NCI-H146 (cell line): ENCODE data around the gene PCDHA4.

Source experiments
- DNase-seq: peaks from one replicate; lab custom pipeline; 2025; lab: John Stamatoyannopoulos, UW

Gene PCDHA4

DNA sequence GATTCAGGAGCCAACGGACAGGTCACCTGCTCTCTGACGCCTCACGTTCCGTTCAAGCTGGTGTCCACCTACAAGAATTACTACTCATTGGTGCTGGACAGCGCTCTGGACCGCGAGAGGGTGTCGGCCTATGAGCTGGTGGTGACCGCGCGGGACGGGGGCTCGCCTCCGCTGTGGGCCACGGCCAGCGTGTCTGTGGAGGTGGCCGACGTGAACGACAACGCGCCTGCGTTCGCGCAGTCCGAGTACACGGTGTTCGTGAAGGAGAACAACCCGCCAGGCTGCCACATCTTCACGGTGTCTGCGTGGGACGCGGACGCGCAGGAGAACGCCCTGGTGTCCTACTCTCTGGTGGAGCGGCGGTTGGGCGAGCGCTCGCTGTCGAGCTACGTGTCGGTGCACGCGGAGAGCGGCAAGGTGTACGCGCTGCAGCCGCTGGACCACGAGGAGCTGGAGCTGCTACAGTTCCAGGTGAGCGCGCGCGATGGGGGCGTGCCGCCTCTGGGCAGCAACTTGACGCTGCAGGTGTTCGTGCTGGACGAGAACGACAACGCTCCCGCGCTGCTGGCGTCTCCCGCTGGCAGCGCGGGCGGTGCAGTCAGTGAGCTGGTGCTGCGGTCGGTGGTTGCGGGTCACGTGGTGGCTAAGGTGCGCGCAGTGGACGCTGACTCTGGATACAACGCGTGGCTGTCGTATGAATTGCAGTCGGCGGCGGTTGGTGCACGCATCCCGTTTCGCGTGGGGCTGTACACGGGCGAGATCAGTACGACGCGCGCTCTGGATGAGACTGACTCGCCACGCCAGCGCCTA is 50.5 kb downstream of the PCDHA4 start:
- no peak for DNase-seq

DNA sequence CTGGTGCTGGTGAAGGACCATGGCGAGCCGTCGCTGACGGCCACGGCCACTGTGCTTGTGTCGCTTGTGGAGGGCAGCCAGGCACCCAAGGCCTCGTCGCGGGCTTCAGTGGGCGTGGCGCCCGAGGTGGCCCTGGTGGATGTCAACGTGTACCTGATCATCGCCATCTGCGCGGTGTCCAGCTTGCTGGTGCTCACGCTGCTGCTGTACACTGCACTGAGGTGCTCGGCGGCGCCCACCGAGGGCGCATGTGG is 51.0 kb downstream of the PCDHA4 start:
- DNase-seq, result no peak

DNA sequence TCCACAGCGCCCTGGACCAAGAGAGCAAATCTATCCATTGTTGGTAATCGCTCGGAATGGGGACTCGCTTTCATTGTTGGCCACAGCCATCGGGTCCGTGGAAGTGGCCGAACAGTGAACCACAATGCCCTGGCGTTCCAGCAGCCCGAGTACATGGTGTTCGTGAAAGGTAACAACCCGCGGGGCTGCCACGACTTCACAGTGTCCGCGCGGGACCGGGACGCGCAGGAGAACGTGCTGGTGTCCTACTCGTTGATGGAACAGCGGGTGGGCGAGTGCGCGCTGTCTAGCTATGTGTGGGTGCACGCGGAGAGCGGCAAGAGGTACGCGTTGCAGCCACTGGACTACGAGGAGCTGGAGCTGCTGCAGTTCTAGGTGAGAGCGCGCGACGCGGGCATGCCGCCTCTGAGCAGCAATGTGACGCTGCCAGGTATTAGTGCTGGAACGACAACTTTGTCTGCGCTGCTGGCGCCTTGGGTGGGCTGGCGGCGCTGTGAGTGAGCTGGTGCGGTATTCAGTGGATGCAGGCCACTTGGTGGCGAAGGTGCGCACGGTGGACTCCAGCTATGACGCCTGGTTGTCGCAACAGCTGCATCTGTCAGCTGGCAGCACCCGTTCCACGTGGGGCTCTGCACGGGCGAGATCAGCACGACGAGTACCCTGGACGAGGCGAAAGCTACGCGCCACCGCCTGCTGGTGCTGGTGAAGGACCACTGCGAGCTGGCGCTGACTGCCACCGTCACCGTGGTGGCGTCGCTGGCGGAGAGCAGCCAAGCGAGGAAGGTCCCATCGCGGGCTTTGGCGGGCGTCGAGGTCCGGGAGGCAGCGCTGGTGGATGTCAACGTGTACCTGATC is 55.8 kb downstream of the PCDHA4 start:
- no peak for DNase-seq
